Head of caudate nucleus (tissue), 42 donors: Measurements from ENCODE around the gene TRAF7.

Source experiments
- DNase-seq, 42 donors: peaks; one replicate each; pipeline versions ENCODE4 v3.0.0 to v3.0.0-alpha.2; 2020 to 2021; ENCODE audit warnings: mixed read lengths in 7 of 42
- intact Hi-C: fragments of 100-400 bp; cut with DNase I; formaldehyde crosslinking; loops from one replicate; pipeline ENCODE4 v1.15.0; 2022

TRAF7 gene

GRCh38 chr16:2226245-2226793 lies 70.7 kb downstream of the TRAF7 start:
- DNase-seq, result no peak
- intact Hi-C loops, result no loop called here

DNA sequence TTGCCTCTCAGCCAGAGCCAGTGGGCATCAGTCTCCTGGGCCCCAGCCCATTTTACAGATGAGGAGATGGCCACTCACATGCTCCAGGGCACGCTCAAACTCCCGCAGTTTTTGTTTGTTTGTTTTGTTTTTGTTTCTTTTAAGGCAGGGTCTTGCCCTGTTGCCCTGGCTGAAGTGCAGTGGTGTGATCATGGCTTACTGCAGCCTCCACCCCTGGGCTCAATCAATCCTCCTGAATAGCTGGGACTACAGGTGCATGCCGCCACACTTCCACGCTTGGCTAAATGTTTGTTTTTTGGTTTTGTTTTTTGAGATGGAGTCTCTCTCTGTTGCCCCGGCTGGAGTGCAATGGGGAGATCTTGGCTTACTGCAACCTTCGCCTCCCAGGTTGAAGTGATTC lies 71.3 kb downstream of the TRAF7 start:
- intact Hi-C loops, result no loop called here
- no peak for DNase-seq
